GM21447 (cell line): ENCODE results near the gene PMM1.

ENCODE experiments used
- ATAC-seq: cut with Tn5 transposase; IDR thresholded peaks from one replicate; pipeline ENCODE4 v1.9.1; 2021; ENCODE audit not compliant: unreplicated experiment

Gene PMM1

GRCh38 chr22:41539146-41540005, 50.3 kb downstream of the PMM1 start:
- no peak for ATAC-seq

- no peak for ATAC-seq
These were observed 51.1 kb downstream of the PMM1 start for GRCh38 chr22:41538583-41538982.

GRCh38 chr22:41537203-41537602, 52.4 kb downstream of the PMM1 start:
- no peak for ATAC-seq

GRCh38 chr22:41535244-41535643, 54.4 kb downstream of the PMM1 start:
- no peak for ATAC-seq

GRCh38 chr22:41534219-41534618, 55.4 kb downstream of the PMM1 start:
- ATAC-seq: no peak

- ATAC-seq: no peak
These were observed 56.5 kb downstream of the PMM1 start for GRCh38 chr22:41532908-41533825.

GRCh38 chr22:41531715-41532477, 57.7 kb downstream of the PMM1 start:
- ATAC-seq: no peak

- no peak for ATAC-seq
These were observed 58.5 kb downstream of the PMM1 start for GRCh38 chr22:41530890-41531714.

GRCh38 chr22:41528938-41529561, 60.6 kb downstream of the PMM1 start:
- ATAC-seq: no peak

- no peak for ATAC-seq
These were observed 61.4 kb downstream of the PMM1 start for GRCh38 chr22:41528132-41528766.
